Measurements from ENCODE around the gene BOLL.

Gene BOLL

DNA sequence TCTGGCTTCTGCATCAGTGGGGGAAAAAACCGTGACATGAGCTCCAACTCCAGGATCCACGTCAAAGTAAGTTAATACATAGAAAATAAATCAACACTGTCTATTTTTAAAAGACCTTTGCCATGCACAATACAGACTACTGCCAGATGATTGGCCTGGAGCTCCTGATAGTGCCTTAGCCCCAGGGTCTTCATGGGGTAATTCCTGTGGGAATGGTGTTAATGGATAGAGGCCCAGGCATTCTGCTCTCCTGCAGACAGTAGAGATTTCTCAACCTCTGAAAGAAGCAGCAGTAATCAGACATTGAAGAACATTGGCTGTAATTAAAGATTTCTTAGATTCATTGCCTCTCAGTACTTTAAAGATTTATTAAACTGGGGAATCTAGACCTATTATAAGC, 15.0 kb upstream of the BOLL start:
- Histone ChIP-seq H3K36me3 (ENCODE audit: control insufficient read depth in 1 of 2, insufficient read depth in 2 of 2, low read length in 2 of 2) (no peaks in the 10 kb centered on the region), H3K4me2 (ENCODE audit: low read length) (no peak overlapping the region), H3K4me1 (ENCODE audit: control insufficient read depth in 1 of 2, insufficient read depth in 2 of 2, low read length in 2 of 2) (peaks cover 1 to 2% of the 10 kb centered on the region in 2 experiments), H3K4ac (ENCODE audit: low read depth, low read length) (no peak overlapping the region), H2AFZ (ENCODE audit: insufficient read depth, low read length, poor library complexity) (no peak overlapping the region), H2BK5ac (ENCODE audit: low read depth, low read length, poor library complexity) (no peak overlapping the region), H2BK12ac (ENCODE audit: low read length) (no peak overlapping the region), H3K27ac (ENCODE audit: low read depth, low read length) (no peak overlapping the region), H3K27me3 (ENCODE audit: insufficient read depth, low read length) (peaks cover 7% of the 10 kb centered on the region), H4K91ac (ENCODE audit: low read depth, low read length) (no peak overlapping the region), H3K18ac (ENCODE audit: low read length) (no peak overlapping the region), H3K79me2 (ENCODE audit: control insufficient read depth, insufficient read depth, low read length, poor library complexity) (no peaks in the 10 kb centered on the region), H4K8ac (ENCODE audit: low read depth, low read length) (no peak overlapping the region), H3K14ac (ENCODE audit: low read length) (no peak overlapping the region), H3K9ac (ENCODE audit: low read length) (no peak overlapping the region), H3K79me1 (ENCODE audit: low read length) (no peaks in the 10 kb centered on the region), H3K9me3 (ENCODE audit: insufficient read depth, low read depth, low read length) (peaks cover under 1% of the 10 kb centered on the region), H3K4me3 (ENCODE audit: low read depth, low read length) (no peak overlapping the region), H4K12ac (ENCODE audit: low read depth, low read length) (no peak overlapping the region), H2BK120ac (ENCODE audit: insufficient read depth, low read length, poor library complexity) (no peak overlapping the region), H2AK5ac (ENCODE audit: low read length) (no peak overlapping the region), H3K23ac (ENCODE audit: low read length) (no peak overlapping the region)
- no peak for DNase-seq
- WGBS (ENCODE audit: extremely low coverage, insufficient coverage, insufficient read length): no CpG with 5 or more reads among the region's 2 CpGs

DNA sequence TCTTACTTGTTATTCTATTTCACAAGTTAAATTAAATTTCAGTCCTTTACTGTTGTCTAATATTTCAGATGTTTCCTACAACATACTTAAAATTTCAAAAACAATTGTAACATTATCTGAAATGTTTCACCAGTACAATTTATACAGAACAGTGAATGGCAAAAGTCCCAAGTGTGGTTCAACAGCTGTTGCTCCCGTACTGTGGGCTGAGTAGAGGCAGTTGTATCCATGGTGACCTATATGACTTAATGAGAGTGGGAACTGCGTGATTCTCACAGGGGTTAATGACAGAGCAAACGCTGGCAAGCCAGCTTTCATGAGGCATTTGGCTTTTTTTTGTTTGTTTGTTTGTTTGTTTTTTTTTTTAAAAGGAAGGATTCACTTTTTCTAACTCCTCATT, 13.9 kb upstream of the BOLL start:
- Histone ChIP-seq H3K4me3 (ENCODE audit: low read depth, low read length) (no peak overlapping the region), H2BK120ac (ENCODE audit: insufficient read depth, low read length, poor library complexity) (no peak overlapping the region), H2AFZ (ENCODE audit: insufficient read depth, low read length, poor library complexity) (no peak overlapping the region), H3K9me3 (ENCODE audit: insufficient read depth, low read depth, low read length) (no peaks in the 10 kb centered on the region), H3K4me1 (ENCODE audit: control insufficient read depth in 1 of 2, insufficient read depth in 2 of 2, low read length in 2 of 2) (no peaks in the 10 kb centered on the region), H3K18ac (ENCODE audit: low read length) (no peak overlapping the region), H3K4me2 (ENCODE audit: low read length) (no peak overlapping the region), H4K12ac (ENCODE audit: low read depth, low read length) (no peak overlapping the region), H2BK12ac (ENCODE audit: low read length) (no peak overlapping the region), H3K79me1 (ENCODE audit: low read length) (no peaks in the 10 kb centered on the region), H3K4ac (ENCODE audit: low read depth, low read length) (no peak overlapping the region), H4K91ac (ENCODE audit: low read depth, low read length) (no peak overlapping the region), H3K23ac (ENCODE audit: low read length) (no peak overlapping the region), H2AK5ac (ENCODE audit: low read length) (no peak overlapping the region), H3K9ac (ENCODE audit: low read length) (no peak overlapping the region), H3K27ac (ENCODE audit: low read depth, low read length) (no peak overlapping the region), H3K79me2 (ENCODE audit: control insufficient read depth, insufficient read depth, low read length, poor library complexity) (no peaks in the 10 kb centered on the region), H3K27me3 (ENCODE audit: insufficient read depth, low read length) (no peaks in the 10 kb centered on the region), H4K8ac (ENCODE audit: low read depth, low read length) (no peak overlapping the region), H3K36me3 (ENCODE audit: control insufficient read depth in 1 of 2, insufficient read depth in 2 of 2, low read length in 2 of 2) (no peaks in the 10 kb centered on the region), H2BK5ac (ENCODE audit: low read depth, low read length, poor library complexity) (no peak overlapping the region), H3K14ac (ENCODE audit: low read length) (no peak overlapping the region)
- DNase-seq: no peak
- no CpG with 5 or more reads among the region's 3 CpGs for WGBS (ENCODE audit: extremely low coverage, insufficient coverage, insufficient read length)

DNA sequence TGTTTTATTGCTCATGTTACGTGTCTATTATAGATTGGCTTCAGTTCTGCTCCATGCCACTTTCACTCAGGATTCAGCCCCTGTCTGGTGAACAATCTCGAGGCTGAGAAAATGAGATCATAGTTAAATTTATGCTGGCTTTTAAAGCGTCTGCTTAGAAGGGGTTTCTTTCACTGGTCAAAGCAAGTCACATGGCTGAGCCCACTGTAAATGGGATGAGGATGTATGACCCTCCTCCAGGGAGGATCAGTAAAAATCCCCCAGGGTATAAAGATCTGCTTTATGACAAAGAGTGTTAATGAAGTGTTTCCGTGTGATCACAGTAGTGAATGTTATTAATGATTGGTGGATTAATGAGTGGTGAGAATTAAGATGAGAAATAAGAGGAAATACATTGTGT, 13.1 kb upstream of the BOLL start:
- Histone ChIP-seq H4K91ac (ENCODE audit: low read depth, low read length) (no peak overlapping the region), H2BK12ac (ENCODE audit: low read length) (no peak overlapping the region), H2BK120ac (ENCODE audit: insufficient read depth, low read length, poor library complexity) (no peak overlapping the region), H2AK5ac (ENCODE audit: low read length) (no peak overlapping the region), H3K36me3 (ENCODE audit: control insufficient read depth in 1 of 2, insufficient read depth in 2 of 2, low read length in 2 of 2) (no peaks in the 10 kb centered on the region), H4K8ac (ENCODE audit: low read depth, low read length) (no peak overlapping the region), H3K4me2 (ENCODE audit: low read length) (no peak overlapping the region), H2AFZ (ENCODE audit: insufficient read depth, low read length, poor library complexity) (no peak overlapping the region), H3K4me3 (ENCODE audit: low read depth, low read length) (no peak overlapping the region), H3K27me3 (ENCODE audit: insufficient read depth, low read length) (no peaks in the 10 kb centered on the region), H2BK5ac (ENCODE audit: low read depth, low read length, poor library complexity) (no peak overlapping the region), H3K79me1 (ENCODE audit: low read length) (no peaks in the 10 kb centered on the region), H3K18ac (ENCODE audit: low read length) (no peak overlapping the region), H3K14ac (ENCODE audit: low read length) (no peak overlapping the region), H3K4me1 (ENCODE audit: control insufficient read depth in 1 of 2, insufficient read depth in 2 of 2, low read length in 2 of 2) (no peaks in the 10 kb centered on the region), H3K9me3 (ENCODE audit: insufficient read depth, low read depth, low read length) (no peaks in the 10 kb centered on the region), H3K79me2 (ENCODE audit: control insufficient read depth, insufficient read depth, low read length, poor library complexity) (no peaks in the 10 kb centered on the region), H3K9ac (ENCODE audit: low read length) (no peak overlapping the region), H3K23ac (ENCODE audit: low read length) (no peak overlapping the region), H3K4ac (ENCODE audit: low read depth, low read length) (no peak overlapping the region), H3K27ac (ENCODE audit: low read depth, low read length) (no peak overlapping the region), H4K12ac (ENCODE audit: low read depth, low read length) (no peak overlapping the region)
- no peak for DNase-seq
- WGBS (ENCODE audit: extremely low coverage, insufficient coverage, insufficient read length): 100% methylated on average over 1 of the region's 4 CpGs

DNA sequence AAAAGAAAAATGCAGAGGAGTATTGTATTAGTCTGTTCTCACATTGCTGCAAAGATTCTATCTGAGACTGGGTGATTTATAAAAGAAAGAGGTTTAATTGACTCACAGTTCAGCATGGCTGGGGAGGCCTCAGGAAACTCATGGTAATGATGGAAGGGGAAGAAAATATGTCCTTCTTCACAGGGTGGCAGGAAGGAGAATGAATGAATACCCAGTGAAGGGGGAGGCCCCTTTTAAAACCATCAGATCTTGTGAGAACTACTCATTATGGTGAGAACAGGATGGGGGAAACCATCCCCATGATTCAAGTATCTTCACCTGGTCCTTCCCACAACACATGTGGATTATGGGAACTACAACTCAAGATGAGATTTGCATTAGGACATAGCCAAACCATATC, 10.2 kb upstream of the BOLL start:
- no peak overlapping the region for H3K4me2 ChIP-seq (ENCODE audit: low read length)
- H4K91ac ChIP-seq (ENCODE audit: low read depth, low read length): no peak overlapping the region
- no peaks in the 10 kb centered on the region for H3K79me2 ChIP-seq (ENCODE audit: control insufficient read depth, insufficient read depth, low read length, poor library complexity)
- no peaks in the 10 kb centered on the region for H3K79me1 ChIP-seq (ENCODE audit: low read length)
- DNase-seq: no peak
- H3K4me3 ChIP-seq (ENCODE audit: low read depth, low read length): no peak overlapping the region
- H3K14ac ChIP-seq (ENCODE audit: low read length): no peak overlapping the region
- H3K27me3 ChIP-seq (ENCODE audit: insufficient read depth, low read length): no peaks in the 10 kb centered on the region
- H2AK5ac ChIP-seq (ENCODE audit: low read length): no peak overlapping the region
- H4K8ac ChIP-seq (ENCODE audit: low read depth, low read length): no peak overlapping the region
- H3K18ac ChIP-seq (ENCODE audit: low read length): no peak overlapping the region
- H3K23ac ChIP-seq (ENCODE audit: low read length): no peak overlapping the region
- no peak overlapping the region for H3K27ac ChIP-seq (ENCODE audit: low read depth, low read length)
- H3K4me1 ChIP-seq (ENCODE audit: control insufficient read depth in 1 of 2, insufficient read depth in 2 of 2, low read length in 2 of 2): no peaks in the 10 kb centered on the region
- no peaks in the 10 kb centered on the region for H3K9me3 ChIP-seq (ENCODE audit: insufficient read depth, low read depth, low read length)
- H2BK120ac ChIP-seq (ENCODE audit: insufficient read depth, low read length, poor library complexity): no peak overlapping the region
- no peak overlapping the region for H4K12ac ChIP-seq (ENCODE audit: low read depth, low read length)
- no peaks in the 10 kb centered on the region for H3K36me3 ChIP-seq (ENCODE audit: control insufficient read depth in 1 of 2, insufficient read depth in 2 of 2, low read length in 2 of 2)
- H2AFZ ChIP-seq (ENCODE audit: insufficient read depth, low read length, poor library complexity): no peak overlapping the region
- no peak overlapping the region for H2BK5ac ChIP-seq (ENCODE audit: low read depth, low read length, poor library complexity)
- H3K4ac ChIP-seq (ENCODE audit: low read depth, low read length): no peak overlapping the region
- no peak overlapping the region for H2BK12ac ChIP-seq (ENCODE audit: low read length)
- H3K9ac ChIP-seq (ENCODE audit: low read length): no peak overlapping the region

DNA sequence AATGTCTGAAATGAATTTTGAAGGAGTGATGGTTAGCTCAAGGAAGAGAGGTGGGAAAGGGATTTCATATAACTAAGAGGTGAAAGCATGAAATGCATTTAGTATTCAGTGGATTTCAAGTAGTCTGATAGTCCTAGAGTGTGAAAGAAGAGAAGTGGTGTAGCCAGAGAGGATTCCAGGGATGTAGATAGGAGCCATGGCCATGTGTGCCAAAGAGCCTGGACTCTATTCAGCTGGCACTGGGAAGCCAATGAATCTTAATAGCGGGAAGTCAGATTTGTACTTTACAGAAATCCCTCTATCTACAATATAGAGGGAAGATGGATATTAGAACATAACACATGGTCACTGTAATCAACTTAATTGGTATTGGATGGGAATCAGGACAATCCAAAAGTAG, 8.3 kb upstream of the BOLL start:
- no peak overlapping the region for H2AFZ ChIP-seq (ENCODE audit: insufficient read depth, low read length, poor library complexity)
- H4K91ac ChIP-seq (ENCODE audit: low read depth, low read length): no peak overlapping the region
- no peak overlapping the region for H2BK120ac ChIP-seq (ENCODE audit: insufficient read depth, low read length, poor library complexity)
- H3K79me1 ChIP-seq (ENCODE audit: low read length): no peaks in the 10 kb centered on the region
- WGBS (ENCODE audit: extremely low coverage, insufficient coverage, insufficient read length): no CpG with 5 or more reads among the region's 1 CpG
- H3K4ac ChIP-seq (ENCODE audit: low read depth, low read length): no peak overlapping the region
- H3K79me2 ChIP-seq (ENCODE audit: control insufficient read depth, insufficient read depth, low read length, poor library complexity): no peaks in the 10 kb centered on the region
- H3K27me3 ChIP-seq (ENCODE audit: insufficient read depth, low read length): no peaks in the 10 kb centered on the region
- H3K18ac ChIP-seq (ENCODE audit: low read length): no peak overlapping the region
- no peak overlapping the region for H4K12ac ChIP-seq (ENCODE audit: low read depth, low read length)
- H3K4me1 ChIP-seq (ENCODE audit: control insufficient read depth in 1 of 2, insufficient read depth in 2 of 2, low read length in 2 of 2): no peaks in the 10 kb centered on the region
- H3K4me2 ChIP-seq (ENCODE audit: low read length): no peak overlapping the region
- no peak overlapping the region for H3K27ac ChIP-seq (ENCODE audit: low read depth, low read length)
- no peak overlapping the region for H3K9ac ChIP-seq (ENCODE audit: low read length)
- no peak overlapping the region for H3K4me3 ChIP-seq (ENCODE audit: low read depth, low read length)
- no peak for DNase-seq
- no peak overlapping the region for H3K23ac ChIP-seq (ENCODE audit: low read length)
- no peak overlapping the region for H2AK5ac ChIP-seq (ENCODE audit: low read length)
- H2BK12ac ChIP-seq (ENCODE audit: low read length): no peak overlapping the region
- H3K9me3 ChIP-seq (ENCODE audit: insufficient read depth, low read depth, low read length): no peaks in the 10 kb centered on the region
- no peaks in the 10 kb centered on the region for H3K36me3 ChIP-seq (ENCODE audit: control insufficient read depth in 1 of 2, insufficient read depth in 2 of 2, low read length in 2 of 2)
- H2BK5ac ChIP-seq (ENCODE audit: low read depth, low read length, poor library complexity): no peak overlapping the region
- no peak overlapping the region for H4K8ac ChIP-seq (ENCODE audit: low read depth, low read length)
- H3K14ac ChIP-seq (ENCODE audit: low read length): no peak overlapping the region
